HCT116 (cell line): ENCODE measurements around the gene TNRC6C.

Experiments used
- CEBPB ChIP-seq: IDR thresholded peaks from 2 replicates; pipeline ENCODE4 v1.6.1; 2012; ENCODE audit warnings: low read depth
- EGR1 ChIP-seq: IDR thresholded peaks from 2 replicates; pipeline ENCODE4 v1.6.1; 2012; ENCODE audit warnings: low read depth
- EZH2 ChIP-seq: fragments of 200-600 bp; sonication (generic); IDR thresholded peaks from 2 replicates; pipeline ENCODE4 v1.6.1; 2017; ENCODE audit warnings: antibody characterized with exemption, mixed run types
- EZH2phosphoT487 ChIP-seq: fragments of 200-600 bp; IDR thresholded peaks from 2 replicates; pipeline ENCODE4 v1.6.1; 2018; ENCODE audit warnings: antibody characterized with exemption, borderline replicate concordance
- JUND ChIP-seq: IDR thresholded peaks from 2 replicates; pipeline ENCODE4 v1.6.1; 2012
- POLR2A ChIP-seq: IDR thresholded peaks from 2 replicates; pipeline ENCODE4 v1.7.0; 2011; ENCODE audit warnings: borderline replicate concordance; ENCODE audit not compliant: insufficient read depth, insufficient read length; ENCODE audit errors: extremely low read depth
- POLR2AphosphoS5 ChIP-seq: IDR thresholded peaks from 2 replicates; pipeline ENCODE4 v1.6.1; 2011; ENCODE audit warnings: mild to moderate bottlenecking, low read depth, low read length, moderate library complexity
- RAD21 ChIP-seq: IDR thresholded peaks from 2 replicates; pipeline ENCODE4 v1.6.1; 2012; ENCODE audit warnings: low read depth, mild to moderate bottlenecking
- TCF7L2 ChIP-seq: IDR thresholded peaks from 2 replicates; pipeline ENCODE4 v1.7.0; 2011; ENCODE audit warnings: borderline replicate concordance, inconsistent platforms; ENCODE audit not compliant: insufficient read depth, insufficient read length; ENCODE audit errors: extremely low read depth
- YY1 ChIP-seq: IDR thresholded peaks from 2 replicates; pipeline ENCODE4 v1.6.1; 2011; ENCODE audit warnings: low read length, low read depth, moderate library complexity, mild to moderate bottlenecking; ENCODE audit not compliant: insufficient replicate concordance; ENCODE audit errors: extremely low read depth
- TF ChIP-seq, protein P1 (sequence below): IDR thresholded peaks from 2 replicates; pipeline ENCODE4 v1.6.1; 2012; ENCODE audit warnings: low read depth
- TF ChIP-seq, protein P2 (sequence below), 3 experiments: fragments of 200-600 bp in 1 of 3; sonication (generic) in 1 of 3; IDR thresholded peaks in 2 of 3; conservative IDR thresholded peaks in 1 of 3; 2 replicates each; pipeline ENCODE4 v1.5.1; 2012 to 2017; ENCODE audit warnings: low read depth in 2 of 3, low read length in 2 of 3, antibody characterized with exemption in 1 of 3, borderline replicate concordance in 1 of 3, control low read depth in 1 of 3, mild to moderate bottlenecking in 1 of 3, mixed read lengths in 1 of 3, mixed run types in 1 of 3, moderate library complexity in 1 of 3; ENCODE audit not compliant: insufficient read depth in 1 of 3

DNA sequence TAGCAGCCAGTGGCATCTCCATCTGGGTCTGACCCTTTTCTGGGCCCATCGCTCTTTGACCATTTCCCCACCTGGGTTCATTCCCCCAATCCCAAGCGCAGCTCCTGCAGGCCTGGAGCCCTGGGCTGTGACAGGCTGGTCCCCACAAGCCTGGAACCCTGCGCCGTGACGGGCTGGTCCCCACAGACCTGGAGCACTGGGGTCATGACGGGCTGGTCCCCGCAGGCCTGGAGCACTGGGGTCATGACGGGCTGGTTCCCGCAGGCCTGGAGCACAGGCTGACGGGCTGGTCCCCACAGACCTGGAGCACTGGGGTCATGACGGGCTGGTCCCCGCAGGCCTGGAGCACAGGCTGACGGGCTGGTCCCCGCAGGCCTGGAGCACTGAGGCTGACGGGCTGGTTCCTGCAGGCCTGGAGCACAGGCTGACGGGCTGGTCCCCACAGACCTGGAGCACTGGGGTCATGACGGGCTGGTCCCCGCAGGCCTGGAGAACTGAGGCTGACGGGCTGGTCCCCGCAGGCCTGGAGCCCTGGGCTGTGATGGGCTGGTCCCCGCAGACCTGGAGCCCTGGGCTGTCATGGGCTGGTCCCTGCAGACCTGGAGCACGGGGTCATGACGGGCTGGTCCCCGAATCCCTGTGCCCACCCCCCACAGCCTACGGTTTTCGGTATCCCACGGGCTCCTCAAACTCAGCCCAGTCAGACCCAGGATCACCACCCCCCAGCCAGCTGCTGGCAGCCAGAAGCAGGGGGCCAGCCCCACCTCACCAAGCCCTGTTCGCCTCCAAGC, 153.4 kb downstream of the TNRC6C start:
- TF ChIP-seq EZH2phosphoT487 = no peak
- TF ChIP-seq, protein P1, sequence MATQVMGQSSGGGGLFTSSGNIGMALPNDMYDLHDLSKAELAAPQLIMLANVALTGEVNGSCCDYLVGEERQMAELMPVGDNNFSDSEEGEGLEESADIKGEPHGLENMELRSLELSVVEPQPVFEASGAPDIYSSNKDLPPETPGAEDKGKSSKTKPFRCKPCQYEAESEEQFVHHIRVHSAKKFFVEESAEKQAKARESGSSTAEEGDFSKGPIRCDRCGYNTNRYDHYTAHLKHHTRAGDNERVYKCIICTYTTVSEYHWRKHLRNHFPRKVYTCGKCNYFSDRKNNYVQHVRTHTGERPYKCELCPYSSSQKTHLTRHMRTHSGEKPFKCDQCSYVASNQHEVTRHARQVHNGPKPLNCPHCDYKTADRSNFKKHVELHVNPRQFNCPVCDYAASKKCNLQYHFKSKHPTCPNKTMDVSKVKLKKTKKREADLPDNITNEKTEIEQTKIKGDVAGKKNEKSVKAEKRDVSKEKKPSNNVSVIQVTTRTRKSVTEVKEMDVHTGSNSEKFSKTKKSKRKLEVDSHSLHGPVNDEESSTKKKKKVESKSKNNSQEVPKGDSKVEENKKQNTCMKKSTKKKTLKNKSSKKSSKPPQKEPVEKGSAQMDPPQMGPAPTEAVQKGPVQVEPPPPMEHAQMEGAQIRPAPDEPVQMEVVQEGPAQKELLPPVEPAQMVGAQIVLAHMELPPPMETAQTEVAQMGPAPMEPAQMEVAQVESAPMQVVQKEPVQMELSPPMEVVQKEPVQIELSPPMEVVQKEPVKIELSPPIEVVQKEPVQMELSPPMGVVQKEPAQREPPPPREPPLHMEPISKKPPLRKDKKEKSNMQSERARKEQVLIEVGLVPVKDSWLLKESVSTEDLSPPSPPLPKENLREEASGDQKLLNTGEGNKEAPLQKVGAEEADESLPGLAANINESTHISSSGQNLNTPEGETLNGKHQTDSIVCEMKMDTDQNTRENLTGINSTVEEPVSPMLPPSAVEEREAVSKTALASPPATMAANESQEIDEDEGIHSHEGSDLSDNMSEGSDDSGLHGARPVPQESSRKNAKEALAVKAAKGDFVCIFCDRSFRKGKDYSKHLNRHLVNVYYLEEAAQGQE = no peak
- TF ChIP-seq, protein P2, sequence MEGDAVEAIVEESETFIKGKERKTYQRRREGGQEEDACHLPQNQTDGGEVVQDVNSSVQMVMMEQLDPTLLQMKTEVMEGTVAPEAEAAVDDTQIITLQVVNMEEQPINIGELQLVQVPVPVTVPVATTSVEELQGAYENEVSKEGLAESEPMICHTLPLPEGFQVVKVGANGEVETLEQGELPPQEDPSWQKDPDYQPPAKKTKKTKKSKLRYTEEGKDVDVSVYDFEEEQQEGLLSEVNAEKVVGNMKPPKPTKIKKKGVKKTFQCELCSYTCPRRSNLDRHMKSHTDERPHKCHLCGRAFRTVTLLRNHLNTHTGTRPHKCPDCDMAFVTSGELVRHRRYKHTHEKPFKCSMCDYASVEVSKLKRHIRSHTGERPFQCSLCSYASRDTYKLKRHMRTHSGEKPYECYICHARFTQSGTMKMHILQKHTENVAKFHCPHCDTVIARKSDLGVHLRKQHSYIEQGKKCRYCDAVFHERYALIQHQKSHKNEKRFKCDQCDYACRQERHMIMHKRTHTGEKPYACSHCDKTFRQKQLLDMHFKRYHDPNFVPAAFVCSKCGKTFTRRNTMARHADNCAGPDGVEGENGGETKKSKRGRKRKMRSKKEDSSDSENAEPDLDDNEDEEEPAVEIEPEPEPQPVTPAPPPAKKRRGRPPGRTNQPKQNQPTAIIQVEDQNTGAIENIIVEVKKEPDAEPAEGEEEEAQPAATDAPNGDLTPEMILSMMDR (IDR thresholded peaks at IDR 0.05 in 2 of 3, conservative IDR thresholded peaks at IDR 0.05 in 1 of 3; ENCODE audit: borderline replicate concordance in 1 of 3, insufficient read depth in 1 of 3, low read depth in 2 of 3, low read length in 2 of 3) = no peak
- no peak for TF ChIP-seq TCF7L2
- TF ChIP-seq POLR2A = no peak
- no peak for TF ChIP-seq RAD21
- TF ChIP-seq EGR1 = no peak
- no peak for TF ChIP-seq CEBPB
- no peak for TF ChIP-seq EZH2
- TF ChIP-seq YY1 = no peak
- no peak for TF ChIP-seq POLR2AphosphoS5
- no peak for TF ChIP-seq JUND
